GM23338 (cell line): ENCODE measurements around the gene ITPRIPL1. TPM values are rescaled to one million over a fixed set of nuclear protein-coding genes. Genes with fewer than 3 reads are reported as not detected.

Experiments
- ATAC-seq: fragments of 200-7000 bp; cut with Tn5 transposase; 3 replicates; pipeline ENCODE4 v1.9.1; 2020
- DNase-seq: peaks from one replicate; pipeline ENCODE4 v3.0.0-alpha.2; 2015; ENCODE audit warnings: low spot score
- H2AFZ ChIP-seq: fragments of 200-600 bp; sonication (generic); 2 replicates; pipeline ENCODE4 v1.8.0; 2016; ENCODE audit warnings: antibody characterized with exemption, mild to moderate bottlenecking, moderate library complexity
- H3F3A ChIP-seq: fragments of 200-600 bp; sonication (generic); replicated peaks from 2 replicates; pipeline ENCODE4 v1.8.0; 2017; ENCODE audit warnings: antibody characterized with exemption, mixed run types, low read depth
- H3K27ac ChIP-seq: fragments of 200-600 bp; sonication (generic); 2 replicates; pipeline ENCODE4 v1.6.1; 2016; ENCODE audit warnings: low read depth
- H3K27me3 ChIP-seq: fragments of 200-600 bp; sonication (generic); 2 replicates; pipeline ENCODE4 v1.8.0; 2016; ENCODE audit warnings: mild to moderate bottlenecking, mixed run types, moderate library complexity; ENCODE audit not compliant: insufficient read depth
- H3K36me3 ChIP-seq: fragments of 200-600 bp; sonication (generic); 2 replicates; pipeline ENCODE4 v1.8.0; 2016; ENCODE audit warnings: mild to moderate bottlenecking; ENCODE audit not compliant: insufficient read depth
- H3K4me1 ChIP-seq: fragments of 200-600 bp; sonication (generic); 2 replicates; pipeline ENCODE4 v1.8.0; 2016; ENCODE audit warnings: mild to moderate bottlenecking, moderate library complexity; ENCODE audit not compliant: insufficient read depth
- H3K4me2 ChIP-seq: fragments of 200-600 bp; sonication (generic); 2 replicates; pipeline ENCODE4 v1.7.1; 2017; ENCODE audit warnings: mixed run types
- H3K4me3 ChIP-seq: fragments of 200-600 bp; sonication (generic); 2 replicates; pipeline ENCODE4 v1.6.1; 2016; ENCODE audit warnings: mixed run types
- H3K79me2 ChIP-seq: fragments of 200-600 bp; sonication (generic); replicated peaks from 2 replicates; pipeline ENCODE4 v1.8.0; 2017; ENCODE audit warnings: mild to moderate bottlenecking; ENCODE audit not compliant: insufficient read depth
- H3K9me2 ChIP-seq: fragments of 200-600 bp; sonication (generic); 2 replicates; pipeline ENCODE4 v1.8.0; 2017; ENCODE audit not compliant: insufficient read depth
- H4K20me1 ChIP-seq: fragments of 200-600 bp; sonication (generic); replicated peaks from 2 replicates; pipeline ENCODE4 v1.8.0; 2017; ENCODE audit warnings: mild to moderate bottlenecking; ENCODE audit not compliant: insufficient read depth
- H3K27ac Mint-ChIP-seq: 2 replicates; pipeline ENCODE4 v1.8.0; 2020; ENCODE audit warnings: inconsistent platforms, mild to moderate bottlenecking, moderate library complexity, mixed read lengths
- H3K27me3 Mint-ChIP-seq: 3 replicates; pipeline ENCODE4 v1.8.0; 2022; ENCODE audit warnings: low read depth, mild to moderate bottlenecking, moderate library complexity, mixed read lengths, inconsistent platforms; ENCODE audit not compliant: insufficient read depth, poor library complexity
- H3K36me3 Mint-ChIP-seq: 3 replicates; pipeline ENCODE4 v1.8.0; 2021; ENCODE audit warnings: low read depth, mild to moderate bottlenecking, inconsistent platforms, moderate library complexity, mixed read lengths
- H3K4me1 Mint-ChIP-seq: 3 replicates; pipeline ENCODE4 v1.8.0; 2020; ENCODE audit warnings: mild to moderate bottlenecking, inconsistent platforms, mixed read lengths
- H3K4me3 Mint-ChIP-seq: 3 replicates; pipeline ENCODE4 v1.8.0; 2021; ENCODE audit warnings: moderate library complexity, mild to moderate bottlenecking, inconsistent platforms, mixed read lengths
- H3K9me3 Mint-ChIP-seq: 3 replicates; pipeline ENCODE4 v1.8.0; 2020; ENCODE audit warnings: moderate library complexity, mild to moderate bottlenecking, inconsistent platforms, mixed read lengths
- EZH2 ChIP-seq: fragments of 200-600 bp; sonication (generic); IDR thresholded peaks from one replicate; pipeline ENCODE4 v1.8.0; 2017; ENCODE audit warnings: antibody characterized with exemption, mild to moderate bottlenecking, low read depth; ENCODE audit not compliant: unreplicated experiment
- JUNB ChIP-seq: IDR thresholded peaks from one replicate; pipeline ENCODE4 v1.6.1; 2016; ENCODE audit warnings: antibody characterized with exemption; ENCODE audit not compliant: unreplicated experiment
- polyA plus RNA-seq: library from polyadenylated mRNA; unstranded; fragments of >200 nt; fragmentation: Nextera tagmentation; extraction: Ambion mirVana; gene quantifications from 2 replicates; pipeline ENCODE4 v1.2.1, GENCODE V29; 2016
- total RNA-seq: library from RNA; depleted of rRNA; stranded (reverse); fragments of >200 nt; shearing (Covaris generic); gene quantifications from 2 replicates; pipeline ENCODE4 v1.2.3, GENCODE V29; 2014
- TF ChIP-seq, protein P1 (sequence below): IDR thresholded peaks from one replicate; pipeline ENCODE4 v1.6.1; 2018; ENCODE audit warnings: antibody characterized with exemption; ENCODE audit not compliant: unreplicated experiment
- TF ChIP-seq, protein P2 (sequence below): fragments of 250-450 bp; sonication (Bioruptor Pico); IDR thresholded peaks from 2 replicates; pipeline ENCODE4 v1.5.0; 2020; ENCODE audit warnings: mild to moderate bottlenecking, moderate library complexity

Gene ITPRIPL1
- total and polyA plus RNA-seq, 2 experiments from 2014 or later = 5.3 to 14.0 TPM

DNA sequence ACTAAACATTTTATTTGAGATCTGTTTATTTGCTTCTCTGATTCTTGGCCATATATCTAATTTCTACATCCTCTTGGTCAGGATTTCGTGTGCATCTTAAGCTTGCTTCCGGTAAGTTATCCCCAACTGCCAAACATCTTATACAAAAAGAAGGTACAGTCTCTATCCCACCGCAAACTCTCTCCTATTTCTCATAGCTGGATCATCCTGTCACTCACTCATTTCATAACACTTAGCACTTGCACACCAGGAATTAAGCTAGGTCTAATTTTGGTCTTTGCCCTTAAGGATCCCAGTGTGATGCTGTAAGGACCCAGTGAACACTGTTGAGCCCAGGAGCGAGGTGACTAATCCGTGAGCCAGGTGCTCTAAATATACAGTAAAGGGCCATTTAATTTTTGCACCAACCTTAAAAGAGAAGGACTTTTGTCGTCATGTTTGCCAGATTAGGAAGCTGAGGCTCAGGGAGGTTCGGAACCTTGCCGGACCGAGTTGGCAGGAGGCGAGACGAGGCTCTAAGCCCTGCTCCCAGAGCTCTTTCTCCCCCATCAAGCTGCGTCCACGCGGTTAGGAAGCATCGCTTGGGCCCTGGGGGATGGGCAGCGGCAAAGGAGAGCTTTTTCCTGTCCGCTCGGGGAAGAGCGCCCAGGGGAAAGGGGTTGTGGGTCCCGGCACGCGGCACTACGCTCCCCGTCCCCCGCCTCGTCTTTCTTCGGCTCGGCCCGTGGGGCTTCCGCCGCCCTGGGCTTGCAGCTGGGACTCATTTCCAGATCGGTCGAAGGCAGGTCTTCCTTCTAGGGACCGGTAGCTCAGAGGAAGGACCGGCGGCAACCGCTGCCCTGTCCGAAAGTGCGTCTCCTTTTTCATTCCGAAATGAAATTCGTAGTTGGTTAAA lies 4.1 kb upstream of the ITPRIPL1 start:
- H3K4me3 ChIP-seq = peak overlapping the region; percentile 82
- DNase-seq = peak; percentile 66
- no peaks in the 10 kb centered on the region; the same call in 2 of the 3 replicates for H3K9me3 Mint-ChIP-seq
- peaks cover 18% of the 10 kb centered on the region for H3K4me1 Mint-ChIP-seq
- H3F3A ChIP-seq = peaks cover 13% of the 10 kb centered on the region; the same call in 1 of the 2 replicates
- H3K27ac ChIP-seq = no peak overlapping the region
- H3K27ac Mint-ChIP-seq = no peak overlapping the region
- H3K27me3 Mint-ChIP-seq = peaks cover 50% of the 10 kb centered on the region
- 0 out of 2 replicates have a peak, but pooled peaks cover 11% of the 10 kb centered on the region for H3K4me1 ChIP-seq
- H3K4me3 Mint-ChIP-seq = peak overlapping the region; percentile 86
- peak; percentile 32 for ATAC-seq
- H3K9me2 ChIP-seq = no peaks in the 10 kb centered on the region
- no peaks in the 10 kb centered on the region for H4K20me1 ChIP-seq
- no peaks in the 10 kb centered on the region for H3K36me3 Mint-ChIP-seq
- TF ChIP-seq, protein P1, sequence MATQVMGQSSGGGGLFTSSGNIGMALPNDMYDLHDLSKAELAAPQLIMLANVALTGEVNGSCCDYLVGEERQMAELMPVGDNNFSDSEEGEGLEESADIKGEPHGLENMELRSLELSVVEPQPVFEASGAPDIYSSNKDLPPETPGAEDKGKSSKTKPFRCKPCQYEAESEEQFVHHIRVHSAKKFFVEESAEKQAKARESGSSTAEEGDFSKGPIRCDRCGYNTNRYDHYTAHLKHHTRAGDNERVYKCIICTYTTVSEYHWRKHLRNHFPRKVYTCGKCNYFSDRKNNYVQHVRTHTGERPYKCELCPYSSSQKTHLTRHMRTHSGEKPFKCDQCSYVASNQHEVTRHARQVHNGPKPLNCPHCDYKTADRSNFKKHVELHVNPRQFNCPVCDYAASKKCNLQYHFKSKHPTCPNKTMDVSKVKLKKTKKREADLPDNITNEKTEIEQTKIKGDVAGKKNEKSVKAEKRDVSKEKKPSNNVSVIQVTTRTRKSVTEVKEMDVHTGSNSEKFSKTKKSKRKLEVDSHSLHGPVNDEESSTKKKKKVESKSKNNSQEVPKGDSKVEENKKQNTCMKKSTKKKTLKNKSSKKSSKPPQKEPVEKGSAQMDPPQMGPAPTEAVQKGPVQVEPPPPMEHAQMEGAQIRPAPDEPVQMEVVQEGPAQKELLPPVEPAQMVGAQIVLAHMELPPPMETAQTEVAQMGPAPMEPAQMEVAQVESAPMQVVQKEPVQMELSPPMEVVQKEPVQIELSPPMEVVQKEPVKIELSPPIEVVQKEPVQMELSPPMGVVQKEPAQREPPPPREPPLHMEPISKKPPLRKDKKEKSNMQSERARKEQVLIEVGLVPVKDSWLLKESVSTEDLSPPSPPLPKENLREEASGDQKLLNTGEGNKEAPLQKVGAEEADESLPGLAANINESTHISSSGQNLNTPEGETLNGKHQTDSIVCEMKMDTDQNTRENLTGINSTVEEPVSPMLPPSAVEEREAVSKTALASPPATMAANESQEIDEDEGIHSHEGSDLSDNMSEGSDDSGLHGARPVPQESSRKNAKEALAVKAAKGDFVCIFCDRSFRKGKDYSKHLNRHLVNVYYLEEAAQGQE = no peak
- peak; percentile 56 for TF ChIP-seq EZH2
- peak overlapping the region; percentile 99 for H2AFZ ChIP-seq
- H3K36me3 ChIP-seq = no peaks in the 10 kb centered on the region; the same call in 1 of the 2 replicates
- H3K4me2 ChIP-seq = peak overlapping the region; percentile 96
- peaks cover 71% of the 10 kb centered on the region for H3K27me3 ChIP-seq
- no peaks in the 10 kb centered on the region for H3K79me2 ChIP-seq

DNA sequence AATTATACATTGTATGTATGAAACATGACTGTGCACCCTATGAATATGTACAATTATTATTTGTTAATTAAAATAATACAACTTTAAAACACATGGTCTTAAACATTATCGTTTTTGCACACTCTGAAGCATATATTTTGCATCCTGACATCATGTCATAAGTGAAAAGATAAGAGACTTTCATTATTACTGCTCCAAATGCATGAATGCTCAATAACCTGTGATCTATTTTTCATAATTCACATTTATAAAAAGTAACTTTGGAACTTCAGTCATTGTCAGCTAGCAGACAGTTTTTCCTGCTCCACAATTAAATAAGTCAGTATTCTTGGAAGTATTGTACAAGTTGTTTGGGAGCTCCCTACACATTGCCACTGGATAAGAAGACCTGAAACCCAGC lies 1.3 kb upstream of the ITPRIPL1 start:
- Mint-ChIP-seq H3K36me3 (peaks cover 24% of the 10 kb centered on the region), H3K4me1 (peaks cover 19% of the 10 kb centered on the region), H3K27me3 (peaks cover 52% of the 10 kb centered on the region), H3K27ac (no peak overlapping the region), H3K4me3 (no peak overlapping the region; the same call in 2 of the 3 replicates), H3K9me3 (no peaks in the 10 kb centered on the region; the same call in 2 of the 3 replicates)
- Histone ChIP-seq H3F3A (peaks cover 15% of the 10 kb centered on the region; the same call in 1 of the 2 replicates), H2AFZ (no peak overlapping the region), H3K27ac (no peak overlapping the region), H4K20me1 (no peaks in the 10 kb centered on the region), H3K4me2 (no peak overlapping the region), H3K36me3 (no peaks in the 10 kb centered on the region), H3K27me3 (peaks cover 73% of the 10 kb centered on the region), H3K9me2 (no peaks in the 10 kb centered on the region), H3K79me2 (no peaks in the 10 kb centered on the region), H3K4me1 (0 out of 2 replicates have a peak, but pooled peaks cover 11% of the 10 kb centered on the region), H3K4me3 (no peak overlapping the region)
- TF ChIP-seq JUNB = no peak
- TF ChIP-seq, protein P2, sequence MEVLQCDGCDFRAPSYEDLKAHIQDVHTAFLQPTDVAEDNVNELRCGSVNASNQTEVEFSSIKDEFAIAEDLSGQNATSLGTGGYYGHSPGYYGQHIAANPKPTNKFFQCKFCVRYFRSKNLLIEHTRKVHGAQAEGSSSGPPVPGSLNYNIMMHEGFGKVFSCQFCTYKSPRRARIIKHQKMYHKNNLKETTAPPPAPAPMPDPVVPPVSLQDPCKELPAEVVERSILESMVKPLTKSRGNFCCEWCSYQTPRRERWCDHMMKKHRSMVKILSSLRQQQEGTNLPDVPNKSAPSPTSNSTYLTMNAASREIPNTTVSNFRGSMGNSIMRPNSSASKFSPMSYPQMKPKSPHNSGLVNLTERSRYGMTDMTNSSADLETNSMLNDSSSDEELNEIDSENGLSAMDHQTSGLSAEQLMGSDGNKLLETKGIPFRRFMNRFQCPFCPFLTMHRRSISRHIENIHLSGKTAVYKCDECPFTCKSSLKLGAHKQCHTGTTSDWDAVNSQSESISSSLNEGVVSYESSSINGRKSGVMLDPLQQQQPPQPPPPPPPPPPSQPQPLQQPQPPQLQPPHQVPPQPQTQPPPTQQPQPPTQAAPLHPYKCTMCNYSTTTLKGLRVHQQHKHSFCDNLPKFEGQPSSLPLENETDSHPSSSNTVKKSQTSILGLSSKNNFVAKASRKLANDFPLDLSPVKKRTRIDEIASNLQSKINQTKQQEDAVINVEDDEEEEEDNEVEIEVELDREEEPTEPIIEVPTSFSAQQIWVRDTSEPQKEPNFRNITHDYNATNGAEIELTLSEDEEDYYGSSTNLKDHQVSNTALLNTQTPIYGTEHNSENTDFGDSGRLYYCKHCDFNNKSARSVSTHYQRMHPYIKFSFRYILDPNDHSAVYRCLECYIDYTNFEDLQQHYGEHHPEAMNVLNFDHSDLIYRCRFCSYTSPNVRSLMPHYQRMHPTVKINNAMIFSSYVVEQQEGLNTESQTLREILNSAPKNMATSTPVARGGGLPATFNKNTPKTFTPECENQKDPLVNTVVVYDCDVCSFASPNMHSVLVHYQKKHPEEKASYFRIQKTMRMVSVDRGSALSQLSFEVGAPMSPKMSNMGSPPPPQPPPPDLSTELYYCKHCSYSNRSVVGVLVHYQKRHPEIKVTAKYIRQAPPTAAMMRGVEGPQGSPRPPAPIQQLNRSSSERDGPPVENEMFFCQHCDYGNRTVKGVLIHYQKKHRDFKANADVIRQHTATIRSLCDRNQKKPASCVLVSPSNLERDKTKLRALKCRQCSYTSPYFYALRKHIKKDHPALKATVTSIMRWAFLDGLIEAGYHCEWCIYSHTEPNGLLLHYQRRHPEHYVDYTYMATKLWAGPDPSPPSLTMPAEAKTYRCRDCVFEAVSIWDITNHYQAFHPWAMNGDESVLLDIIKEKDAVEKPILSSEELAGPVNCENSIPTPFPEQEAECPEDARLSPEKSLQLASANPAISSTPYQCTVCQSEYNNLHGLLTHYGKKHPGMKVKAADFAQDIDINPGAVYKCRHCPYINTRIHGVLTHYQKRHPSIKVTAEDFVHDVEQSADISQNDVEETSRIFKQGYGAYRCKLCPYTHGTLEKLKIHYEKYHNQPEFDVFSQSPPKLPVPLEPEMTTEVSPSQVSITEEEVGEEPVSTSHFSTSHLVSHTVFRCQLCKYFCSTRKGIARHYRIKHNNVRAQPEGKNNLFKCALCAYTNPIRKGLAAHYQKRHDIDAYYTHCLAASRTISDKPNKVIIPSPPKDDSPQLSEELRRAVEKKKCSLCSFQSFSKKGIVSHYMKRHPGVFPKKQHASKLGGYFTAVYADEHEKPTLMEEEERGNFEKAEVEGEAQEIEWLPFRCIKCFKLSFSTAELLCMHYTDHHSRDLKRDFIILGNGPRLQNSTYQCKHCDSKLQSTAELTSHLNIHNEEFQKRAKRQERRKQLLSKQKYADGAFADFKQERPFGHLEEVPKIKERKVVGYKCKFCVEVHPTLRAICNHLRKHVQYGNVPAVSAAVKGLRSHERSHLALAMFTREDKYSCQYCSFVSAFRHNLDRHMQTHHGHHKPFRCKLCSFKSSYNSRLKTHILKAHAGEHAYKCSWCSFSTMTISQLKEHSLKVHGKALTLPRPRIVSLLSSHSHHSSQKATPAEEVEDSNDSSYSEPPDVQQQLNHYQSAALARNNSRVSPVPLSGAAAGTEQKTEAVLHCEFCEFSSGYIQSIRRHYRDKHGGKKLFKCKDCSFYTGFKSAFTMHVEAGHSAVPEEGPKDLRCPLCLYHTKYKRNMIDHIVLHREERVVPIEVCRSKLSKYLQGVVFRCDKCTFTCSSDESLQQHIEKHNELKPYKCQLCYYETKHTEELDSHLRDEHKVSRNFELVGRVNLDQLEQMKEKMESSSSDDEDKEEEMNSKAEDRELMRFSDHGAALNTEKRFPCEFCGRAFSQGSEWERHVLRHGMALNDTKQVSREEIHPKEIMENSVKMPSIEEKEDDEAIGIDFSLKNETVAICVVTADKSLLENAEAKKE (CRISPR knock-in tag) = no peak
- ATAC-seq (no peak), DNase-seq (no peak)
